OCI-LY7 (cell line): ENCODE data around the gene TMEM14C.

ENCODE experiments used
- EZH2phosphoT487 ChIP-seq: fragments of 200-600 bp; sonication (generic); IDR thresholded peaks from 2 replicates; pipeline ENCODE4 v1.6.1; 2018; ENCODE audit warnings: low read depth, borderline replicate concordance, mild to moderate bottlenecking, mixed run types, antibody characterized with exemption, low read length, moderate library complexity, mixed read lengths
- TF ChIP-seq, protein P1 (sequence below): fragments of 200-600 bp; sonication (generic); conservative IDR thresholded peaks from 2 replicates; pipeline ENCODE4 v1.5.1; 2014; ENCODE audit warnings: mild to moderate bottlenecking, antibody characterized with exemption, low read length, moderate library complexity, mixed read lengths

- TF ChIP-seq, protein P1, sequence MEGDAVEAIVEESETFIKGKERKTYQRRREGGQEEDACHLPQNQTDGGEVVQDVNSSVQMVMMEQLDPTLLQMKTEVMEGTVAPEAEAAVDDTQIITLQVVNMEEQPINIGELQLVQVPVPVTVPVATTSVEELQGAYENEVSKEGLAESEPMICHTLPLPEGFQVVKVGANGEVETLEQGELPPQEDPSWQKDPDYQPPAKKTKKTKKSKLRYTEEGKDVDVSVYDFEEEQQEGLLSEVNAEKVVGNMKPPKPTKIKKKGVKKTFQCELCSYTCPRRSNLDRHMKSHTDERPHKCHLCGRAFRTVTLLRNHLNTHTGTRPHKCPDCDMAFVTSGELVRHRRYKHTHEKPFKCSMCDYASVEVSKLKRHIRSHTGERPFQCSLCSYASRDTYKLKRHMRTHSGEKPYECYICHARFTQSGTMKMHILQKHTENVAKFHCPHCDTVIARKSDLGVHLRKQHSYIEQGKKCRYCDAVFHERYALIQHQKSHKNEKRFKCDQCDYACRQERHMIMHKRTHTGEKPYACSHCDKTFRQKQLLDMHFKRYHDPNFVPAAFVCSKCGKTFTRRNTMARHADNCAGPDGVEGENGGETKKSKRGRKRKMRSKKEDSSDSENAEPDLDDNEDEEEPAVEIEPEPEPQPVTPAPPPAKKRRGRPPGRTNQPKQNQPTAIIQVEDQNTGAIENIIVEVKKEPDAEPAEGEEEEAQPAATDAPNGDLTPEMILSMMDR: no peak
- TF ChIP-seq EZH2phosphoT487: no peak
Measured at GRCh38 chr6:10779076-10779475, 56.2 kb downstream of the TMEM14C start.
